GM13976 (cell line): Measurements from ENCODE around the gene GNB3.

Experiments
- DNase-seq: peaks from one replicate; pipeline ENCODE4 v3.0.0; 2012; ENCODE audit warnings: low spot score
- in situ Hi-C: fragments of 300-500 bp; cut with MboI; formaldehyde crosslinking; loops from one replicate; pipeline ENCODE4 v1.12.0; 2022; ENCODE audit warnings: low sequenced_read_pairs, mixed read lengths, inconsistent platforms; ENCODE audit not compliant: unreplicated experiment
- TF ChIP-seq, protein P1 (sequence below): IDR thresholded peaks from 2 replicates; pipeline ENCODE4 v1.5.1; 2012; ENCODE audit warnings: borderline replicate concordance, mild to moderate bottlenecking; ENCODE audit not compliant: insufficient read depth; ENCODE audit errors: extremely low read depth, missing control alignments, control extremely low read depth

Gene GNB3

DNA sequence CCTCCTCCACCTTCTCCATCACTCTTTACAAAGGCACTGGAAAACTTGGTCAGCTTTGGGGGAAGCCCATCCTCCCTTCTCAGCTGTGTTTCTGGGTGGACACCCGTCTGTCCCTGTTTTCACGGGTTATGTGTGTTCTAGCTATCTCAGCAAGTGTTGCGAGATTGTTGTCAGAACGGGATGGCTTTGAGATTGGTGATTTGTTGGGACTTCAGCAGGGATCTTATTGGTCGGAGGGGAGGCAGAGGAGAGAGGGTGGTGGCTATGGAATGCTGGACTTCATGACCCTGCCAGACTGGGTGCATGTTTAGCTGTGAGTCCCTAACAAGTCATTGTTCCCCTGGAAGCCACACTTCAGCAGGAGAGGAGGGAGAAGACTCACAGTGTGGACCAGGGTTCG is 13.3 kb downstream of the GNB3 start:
- in situ Hi-C loops = no loop called here

DNA sequence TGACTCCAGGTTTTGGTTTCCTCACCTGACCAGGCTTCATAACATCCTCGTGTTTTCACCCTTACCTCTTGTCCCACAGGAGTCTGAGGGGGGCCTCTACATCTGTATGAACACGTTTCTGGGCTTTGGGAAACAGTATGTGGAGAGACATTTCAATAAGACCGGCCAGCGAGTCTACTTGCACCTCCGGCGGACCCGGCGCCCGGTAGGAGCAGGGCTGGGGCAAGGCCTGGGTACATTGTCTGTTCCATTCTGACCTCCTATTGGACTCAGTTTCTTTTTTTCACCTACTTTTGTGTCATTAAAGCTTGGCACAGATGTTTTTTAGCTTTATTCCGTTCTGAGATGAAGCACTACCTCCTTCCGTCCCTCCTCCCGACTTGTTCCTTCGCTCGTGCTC is 14.6 kb downstream of the GNB3 start:
- DNase-seq = no peak
- TF ChIP-seq, protein P1, sequence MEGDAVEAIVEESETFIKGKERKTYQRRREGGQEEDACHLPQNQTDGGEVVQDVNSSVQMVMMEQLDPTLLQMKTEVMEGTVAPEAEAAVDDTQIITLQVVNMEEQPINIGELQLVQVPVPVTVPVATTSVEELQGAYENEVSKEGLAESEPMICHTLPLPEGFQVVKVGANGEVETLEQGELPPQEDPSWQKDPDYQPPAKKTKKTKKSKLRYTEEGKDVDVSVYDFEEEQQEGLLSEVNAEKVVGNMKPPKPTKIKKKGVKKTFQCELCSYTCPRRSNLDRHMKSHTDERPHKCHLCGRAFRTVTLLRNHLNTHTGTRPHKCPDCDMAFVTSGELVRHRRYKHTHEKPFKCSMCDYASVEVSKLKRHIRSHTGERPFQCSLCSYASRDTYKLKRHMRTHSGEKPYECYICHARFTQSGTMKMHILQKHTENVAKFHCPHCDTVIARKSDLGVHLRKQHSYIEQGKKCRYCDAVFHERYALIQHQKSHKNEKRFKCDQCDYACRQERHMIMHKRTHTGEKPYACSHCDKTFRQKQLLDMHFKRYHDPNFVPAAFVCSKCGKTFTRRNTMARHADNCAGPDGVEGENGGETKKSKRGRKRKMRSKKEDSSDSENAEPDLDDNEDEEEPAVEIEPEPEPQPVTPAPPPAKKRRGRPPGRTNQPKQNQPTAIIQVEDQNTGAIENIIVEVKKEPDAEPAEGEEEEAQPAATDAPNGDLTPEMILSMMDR = no peak
- in situ Hi-C loops = no loop called here

More for the DNA sequence above, 13.3 kb downstream of the GNB3 start:
- TF ChIP-seq, protein P1 = no peak
- DNase-seq = no peak

DNA sequence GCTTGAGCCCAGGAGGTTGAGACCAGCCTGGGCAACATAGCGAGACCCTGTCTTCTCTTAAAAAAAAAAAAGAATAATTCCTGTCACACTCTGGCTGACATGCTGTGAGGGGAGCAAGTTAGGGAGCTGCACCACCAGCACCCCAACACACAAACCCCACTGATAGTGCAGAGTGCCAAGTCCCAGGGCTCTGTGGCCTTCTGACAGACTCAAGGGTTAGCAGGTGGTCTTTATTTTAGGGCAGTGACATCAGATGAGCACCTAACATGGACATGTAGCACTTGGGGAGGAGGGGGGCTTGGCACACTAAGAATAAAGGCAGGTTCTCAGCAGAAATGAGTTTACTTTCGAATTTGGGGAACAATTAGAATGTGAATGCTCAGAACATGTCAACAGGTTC is 18.1 kb downstream of the GNB3 start:
- TF ChIP-seq, protein P1 = no peak
- in situ Hi-C loops = no loop called here
- DNase-seq = no peak

DNA sequence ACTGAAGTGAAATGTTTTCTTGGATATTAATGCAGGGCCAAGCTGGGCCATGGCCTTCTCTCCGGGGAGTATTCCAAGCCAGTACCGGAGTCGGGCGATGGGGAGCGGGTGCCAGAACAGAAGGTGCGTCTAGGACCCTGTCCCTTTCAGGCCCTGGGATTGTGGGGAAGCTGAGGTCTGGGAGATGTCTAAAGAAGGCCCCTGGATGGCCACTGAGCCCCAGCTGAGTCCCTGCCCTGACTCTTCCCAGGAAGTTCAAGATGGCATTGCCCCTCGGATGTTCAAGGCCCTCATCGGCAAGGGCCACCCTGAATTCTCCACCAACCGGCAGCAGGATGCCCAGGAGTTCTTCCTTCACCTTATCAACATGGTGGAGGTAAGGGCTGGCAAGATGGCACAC is 19.4 kb downstream of the GNB3 start:
- TF ChIP-seq, protein P1 = no peak
- DNase-seq = no peak
- in situ Hi-C loops = no loop called here

DNA sequence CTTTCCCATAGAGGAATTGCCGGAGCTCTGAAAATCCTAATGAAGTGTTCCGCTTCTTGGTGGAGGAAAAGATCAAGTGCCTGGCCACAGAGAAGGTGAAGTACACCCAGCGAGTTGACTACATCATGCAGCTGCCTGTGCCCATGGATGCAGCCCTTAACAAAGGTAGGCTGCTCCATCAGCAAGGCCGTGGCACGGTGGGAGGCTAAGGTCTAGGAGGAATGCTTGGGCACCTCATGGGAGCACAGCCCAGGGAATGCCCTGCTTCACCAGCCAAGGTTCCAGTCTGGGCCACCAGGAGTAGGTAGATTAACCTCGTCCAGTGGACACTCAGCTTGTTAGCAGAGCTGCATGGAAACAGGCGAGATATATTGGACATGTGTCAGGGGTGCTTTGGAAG is 20.2 kb downstream of the GNB3 start:
- in situ Hi-C loops = no loop called here
- TF ChIP-seq, protein P1 = no peak

DNA sequence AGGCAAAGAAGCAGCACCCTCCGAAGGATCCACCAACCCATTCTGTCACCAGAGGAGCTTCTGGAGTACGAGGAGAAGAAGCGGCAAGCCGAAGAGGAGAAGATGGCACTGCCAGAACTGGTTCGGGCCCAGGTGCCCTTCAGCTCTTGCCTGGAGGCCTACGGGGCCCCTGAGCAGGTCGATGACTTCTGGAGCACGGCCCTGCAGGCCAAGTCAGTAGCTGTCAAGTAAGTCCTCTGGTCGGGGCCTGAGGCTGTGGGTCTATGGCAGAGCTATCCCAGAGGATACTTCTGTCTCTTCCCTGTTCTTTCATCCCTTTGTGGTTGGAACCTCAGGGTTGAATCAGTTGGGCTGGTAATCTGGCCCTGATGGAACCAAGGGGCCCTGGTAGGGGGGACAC is 20.7 kb downstream of the GNB3 start:
- in situ Hi-C loops = no loop called here
- DNase-seq = no peak
- TF ChIP-seq, protein P1 = no peak

More for the DNA sequence above, 20.2 kb downstream of the GNB3 start:
- DNase-seq = no peak

DNA sequence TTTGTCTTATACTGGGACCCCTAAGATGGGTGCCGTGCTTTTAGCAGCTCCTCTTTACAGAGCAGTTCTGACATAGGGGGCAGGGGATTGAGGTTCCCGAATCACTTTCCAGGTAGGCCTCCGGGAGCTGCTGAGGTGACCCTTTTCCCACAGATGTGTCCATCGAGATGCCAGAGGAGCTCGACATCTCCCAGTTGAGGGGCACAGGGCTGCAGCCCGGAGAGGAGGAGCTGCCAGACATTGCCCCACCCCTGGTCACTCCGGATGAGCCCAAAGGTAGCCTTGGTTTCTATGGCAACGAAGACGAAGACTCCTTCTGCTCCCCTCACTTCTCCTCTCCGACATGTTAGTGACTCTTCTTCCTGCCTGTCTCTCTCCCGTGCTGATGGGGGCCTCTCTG is 22.3 kb downstream of the GNB3 start:
- DNase-seq = no peak
- in situ Hi-C loops = no loop called here
- TF ChIP-seq, protein P1 = no peak
